MM.1S (cell line): ENCODE measurements around the gene DNAJC19.
"Not testable (repeated sequence)": the region's sequence is repeated elsewhere in the genome, so short reads cannot be mapped to it uniquely, and the experiment has no call there.

ENCODE experiments used
- DNase-seq: peaks from one replicate; pipeline ENCODE4 v3.0.0-alpha.2; 2015
- H2AFZ ChIP-seq: fragments of 300-600 bp; sonication (generic); 2 replicates; pipeline ENCODE4 v1.6.0; 2016; ENCODE audit warnings: antibody characterized with exemption, low read length
- H3F3A ChIP-seq: fragments of 300-600 bp; sonication (generic); 2 replicates; pipeline ENCODE4 v1.6.1; 2016; ENCODE audit warnings: mild to moderate bottlenecking, antibody characterized with exemption, low read length, moderate library complexity, mixed read lengths; ENCODE audit not compliant: insufficient read depth
- H3K27ac ChIP-seq: fragments of 300-600 bp; sonication (generic); 2 replicates; pipeline ENCODE4 v1.5.1; 2016; ENCODE audit warnings: mild to moderate bottlenecking, low read length
- H3K27me3 ChIP-seq: fragments of 300-600 bp; sonication (generic); replicated peaks from 2 replicates; pipeline ENCODE4 v1.6.0; 2016; ENCODE audit warnings: low read length; ENCODE audit not compliant: insufficient read depth
- H3K36me3 ChIP-seq: fragments of 300-600 bp; sonication (generic); replicated peaks from 2 replicates; pipeline ENCODE4 v1.6.1; 2016; ENCODE audit warnings: mild to moderate bottlenecking, low read length, mixed read lengths; ENCODE audit not compliant: insufficient read depth
- H3K4me1 ChIP-seq: fragments of 300-600 bp; sonication (generic); 2 replicates; pipeline ENCODE4 v1.6.1; 2016; ENCODE audit warnings: low read length, mixed read lengths
- H3K4me2 ChIP-seq: fragments of 300-600 bp; sonication (generic); 2 replicates; pipeline ENCODE4 v1.6.0; 2016; ENCODE audit warnings: low read depth, low read length
- H3K4me3 ChIP-seq: fragments of 300-600 bp; sonication (generic); 2 replicates; pipeline ENCODE4 v1.5.1; 2016; ENCODE audit warnings: low read length, mixed read lengths
- H3K79me2 ChIP-seq: fragments of 300-600 bp; sonication (generic); 2 replicates; pipeline ENCODE4 v1.6.1; 2016; ENCODE audit warnings: mixed run types, low read length, mixed read lengths
- H3K9ac ChIP-seq: fragments of 300-600 bp; sonication (generic); 2 replicates; pipeline ENCODE4 v1.6.1; 2016; ENCODE audit warnings: low read length, mixed read lengths
- H3K9me2 ChIP-seq: fragments of 300-600 bp; sonication (generic); replicated peaks from 2 replicates; pipeline ENCODE4 v1.6.1; 2016; ENCODE audit warnings: mild to moderate bottlenecking, low read length, mixed read lengths; ENCODE audit not compliant: insufficient read depth
- H3K9me3 ChIP-seq: fragments of 300-600 bp; sonication (generic); replicated peaks from 2 replicates; pipeline ENCODE4 v1.6.1; 2016; ENCODE audit warnings: mild to moderate bottlenecking, low read length, mixed read lengths; ENCODE audit not compliant: insufficient read depth
- H4K20me1 ChIP-seq: fragments of 300-600 bp; sonication (generic); 2 replicates; pipeline ENCODE4 v1.6.1; 2016; ENCODE audit warnings: mild to moderate bottlenecking, low read length, moderate library complexity, mixed read lengths; ENCODE audit not compliant: insufficient read depth
- EZH2 ChIP-seq: fragments of 300-600 bp; sonication (generic); optimal IDR thresholded peaks from 2 replicates; pipeline ENCODE3; 2017; ENCODE audit warnings: low read depth, mild to moderate bottlenecking, antibody characterized with exemption, low read length, mixed read lengths
- EZH2phosphoT487 ChIP-seq: fragments of 300-600 bp; sonication (generic); IDR thresholded peaks from 2 replicates; pipeline ENCODE4 v1.6.1; 2018; ENCODE audit warnings: antibody characterized with exemption, low read length
- TF ChIP-seq, protein P1 (sequence below): fragments of 300-600 bp; sonication (generic); IDR thresholded peaks from 2 replicates; pipeline ENCODE4 v1.5.1; 2016; ENCODE audit warnings: antibody characterized with exemption, low read length, mixed read lengths

Gene DNAJC19

DNA sequence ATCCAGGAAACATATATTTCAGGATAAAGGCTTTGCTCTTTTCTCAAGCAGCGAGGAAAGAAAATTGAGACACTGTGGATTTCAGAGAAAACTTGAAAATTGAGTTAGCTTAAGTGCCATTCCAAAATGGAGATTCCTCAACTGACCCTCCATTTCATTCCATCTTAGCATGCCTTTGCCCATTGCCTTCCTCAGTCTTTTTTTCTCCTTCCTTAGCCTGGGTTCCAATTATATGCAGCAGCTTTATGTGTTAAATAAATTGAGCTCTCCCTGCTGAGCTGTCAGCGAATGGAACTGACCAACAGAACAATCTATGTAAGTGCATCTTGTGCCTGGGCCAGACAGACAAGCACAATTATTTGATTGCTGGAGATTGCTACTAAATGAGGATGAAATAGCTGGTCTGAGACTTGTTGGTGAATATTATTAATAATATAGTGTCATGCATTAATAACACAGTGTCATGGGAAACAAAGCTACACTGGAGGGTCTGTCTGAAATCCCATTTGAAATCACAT, 6.9 kb upstream of the DNAJC19 start:
- Histone ChIP-seq H3K9me2 (no peaks in the 10 kb centered on the region), H3F3A (no peaks in the 10 kb centered on the region), H4K20me1 (no peaks in the 10 kb centered on the region), H3K4me2 (no peak overlapping the region), H3K36me3 (no peaks in the 10 kb centered on the region), H3K79me2 (no peaks in the 10 kb centered on the region), H3K4me1 (no peaks in the 10 kb centered on the region), H3K9ac (no peak overlapping the region), H3K9me3 (no peaks in the 10 kb centered on the region), H3K27me3 (no peaks in the 10 kb centered on the region), H3K4me3 (no peak overlapping the region), H3K27ac (no peak overlapping the region), H2AFZ (no peak overlapping the region)
- peak; percentile 1 for DNase-seq
- no peak for TF ChIP-seq EZH2
- no peak for TF ChIP-seq EZH2phosphoT487
- TF ChIP-seq, protein P1, sequence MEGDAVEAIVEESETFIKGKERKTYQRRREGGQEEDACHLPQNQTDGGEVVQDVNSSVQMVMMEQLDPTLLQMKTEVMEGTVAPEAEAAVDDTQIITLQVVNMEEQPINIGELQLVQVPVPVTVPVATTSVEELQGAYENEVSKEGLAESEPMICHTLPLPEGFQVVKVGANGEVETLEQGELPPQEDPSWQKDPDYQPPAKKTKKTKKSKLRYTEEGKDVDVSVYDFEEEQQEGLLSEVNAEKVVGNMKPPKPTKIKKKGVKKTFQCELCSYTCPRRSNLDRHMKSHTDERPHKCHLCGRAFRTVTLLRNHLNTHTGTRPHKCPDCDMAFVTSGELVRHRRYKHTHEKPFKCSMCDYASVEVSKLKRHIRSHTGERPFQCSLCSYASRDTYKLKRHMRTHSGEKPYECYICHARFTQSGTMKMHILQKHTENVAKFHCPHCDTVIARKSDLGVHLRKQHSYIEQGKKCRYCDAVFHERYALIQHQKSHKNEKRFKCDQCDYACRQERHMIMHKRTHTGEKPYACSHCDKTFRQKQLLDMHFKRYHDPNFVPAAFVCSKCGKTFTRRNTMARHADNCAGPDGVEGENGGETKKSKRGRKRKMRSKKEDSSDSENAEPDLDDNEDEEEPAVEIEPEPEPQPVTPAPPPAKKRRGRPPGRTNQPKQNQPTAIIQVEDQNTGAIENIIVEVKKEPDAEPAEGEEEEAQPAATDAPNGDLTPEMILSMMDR: no peak

DNA sequence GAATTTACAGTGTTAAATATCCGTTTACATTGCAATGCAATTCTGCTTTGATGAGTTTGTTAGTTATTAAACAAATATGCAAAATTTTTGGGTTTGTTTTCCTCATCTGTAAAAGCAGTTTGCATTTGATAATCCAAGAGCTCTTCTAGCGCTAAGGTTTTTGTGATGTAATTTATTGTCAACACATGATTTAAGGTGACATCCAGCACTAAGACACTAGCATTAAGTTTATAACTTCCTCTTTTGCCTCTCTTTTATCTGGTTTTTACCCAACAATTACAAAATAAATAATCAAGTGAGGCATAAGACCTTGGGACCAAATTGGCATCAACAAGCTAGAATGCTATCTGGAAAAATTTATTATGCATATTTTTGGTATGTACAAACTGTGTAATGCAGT, 969 bp upstream of the DNAJC19 start:
- peaks cover 26% of the 10 kb centered on the region for H3F3A ChIP-seq
- H3K9ac ChIP-seq: peak overlapping the region; percentile 70; the same call in 1 of the 2 replicates
- H3K27me3 ChIP-seq: no peaks in the 10 kb centered on the region
- peak overlapping the region; percentile 90 for H3K4me3 ChIP-seq
- TF ChIP-seq, protein P1: no peak
- TF ChIP-seq EZH2phosphoT487: no peak
- TF ChIP-seq EZH2: no peak
- H3K79me2 ChIP-seq: peaks cover 20% of the 10 kb centered on the region
- no peak overlapping the region for H3K27ac ChIP-seq
- peak overlapping the region; percentile 77 for H3K4me2 ChIP-seq
- DNase-seq: no peak
- H3K36me3 ChIP-seq: no peaks in the 10 kb centered on the region
- H4K20me1 ChIP-seq: no peaks in the 10 kb centered on the region
- 0 out of 2 replicates have a peak, but pooled peaks cover 6% of the 10 kb centered on the region for H3K4me1 ChIP-seq
- peak overlapping the region; percentile 90 for H2AFZ ChIP-seq
- no peaks in the 10 kb centered on the region for H3K9me3 ChIP-seq
- H3K9me2 ChIP-seq: no peaks in the 10 kb centered on the region

DNA sequence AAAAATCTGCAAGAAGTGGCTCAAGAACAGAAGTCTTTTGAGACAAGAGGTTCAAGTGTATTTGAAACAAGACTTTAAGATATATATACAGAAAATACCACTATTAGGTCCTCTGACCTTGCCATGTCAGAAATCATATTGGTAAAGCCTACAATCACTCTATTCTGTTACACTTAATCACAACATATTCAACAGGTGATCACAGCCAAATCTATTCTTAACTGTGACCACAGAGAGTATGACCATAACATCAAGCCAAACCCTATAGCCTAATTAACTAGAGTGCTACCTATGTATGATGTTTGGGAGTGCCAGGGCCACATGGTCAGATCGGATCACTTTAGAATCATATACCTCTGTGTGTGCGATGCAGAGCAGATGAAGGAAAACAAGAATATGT, 2.2 kb downstream of the DNAJC19 start:
- Histone ChIP-seq H3K4me1 (0 out of 2 replicates have a peak, but pooled peaks cover 6% of the 10 kb centered on the region), H4K20me1 (no peaks in the 10 kb centered on the region)
- DNase-seq: peak; percentile 19

DNA sequence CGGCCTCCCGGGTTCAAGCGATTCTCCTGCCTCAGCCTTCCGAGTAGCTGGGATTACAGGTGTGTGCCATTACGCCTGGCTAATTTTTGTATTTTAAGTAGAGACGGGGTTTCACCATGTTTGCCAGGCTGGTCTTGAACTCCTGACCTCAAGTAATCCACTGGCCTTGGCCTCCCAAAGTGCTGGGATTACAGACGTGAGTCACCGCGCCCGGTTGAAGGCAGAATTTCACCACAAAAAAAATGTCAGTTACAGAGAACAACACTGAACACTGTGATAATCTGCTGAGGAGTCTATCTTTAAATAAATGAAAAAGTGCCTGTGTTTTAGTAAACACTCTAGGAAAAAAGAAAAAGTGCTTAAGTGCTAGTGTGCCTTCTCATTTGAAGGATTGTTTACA, 3.2 kb downstream of the DNAJC19 start:
- not testable (repeated sequence) for H3K36me3 ChIP-seq, H3K4me2 ChIP-seq, H4K20me1 ChIP-seq, H3K4me1 ChIP-seq, H2AFZ ChIP-seq, H3K9ac ChIP-seq, H3K4me3 ChIP-seq, H3K27me3 ChIP-seq, H3K9me3 ChIP-seq, H3K27ac ChIP-seq, DNase-seq, H3K9me2 ChIP-seq
- H3F3A ChIP-seq: peaks cover 32% of the 10 kb centered on the region
- H3K79me2 ChIP-seq: peaks cover 20% of the 10 kb centered on the region

More for the DNA sequence above, 2.2 kb downstream of the DNAJC19 start:
- TF ChIP-seq EZH2phosphoT487 (no peak), EZH2 (no peak)
- TF ChIP-seq, protein P1: no peak
- H3K9ac ChIP-seq: no peak overlapping the region
- no peak overlapping the region for H3K4me3 ChIP-seq
- H3K4me2 ChIP-seq: no peak overlapping the region
- H3K36me3 ChIP-seq: no peaks in the 10 kb centered on the region
- H3K9me3 ChIP-seq: no peaks in the 10 kb centered on the region
- no peak overlapping the region for H2AFZ ChIP-seq
- no peaks in the 10 kb centered on the region for H3K27me3 ChIP-seq
- no peak overlapping the region for H3K27ac ChIP-seq
- H3F3A ChIP-seq: peaks cover 28% of the 10 kb centered on the region
- H3K9me2 ChIP-seq: no peaks in the 10 kb centered on the region
- H3K79me2 ChIP-seq: peaks cover 20% of the 10 kb centered on the region
